22Rv1 (cell line): Measurements from ENCODE around the gene ABTB2.

Experiments
- ZFX ChIP-seq: fragments of 450-650 bp; IDR thresholded peaks from 2 replicates; pipeline ENCODE4 v1.6.1; 2017; ENCODE audit warnings: antibody characterized with exemption, borderline replicate concordance
- TF ChIP-seq, protein P1 (sequence below): fragments of 450-650 bp; IDR thresholded peaks from 2 replicates; pipeline ENCODE4 v1.5.1; 2017; ENCODE audit warnings: mild to moderate bottlenecking

DNA sequence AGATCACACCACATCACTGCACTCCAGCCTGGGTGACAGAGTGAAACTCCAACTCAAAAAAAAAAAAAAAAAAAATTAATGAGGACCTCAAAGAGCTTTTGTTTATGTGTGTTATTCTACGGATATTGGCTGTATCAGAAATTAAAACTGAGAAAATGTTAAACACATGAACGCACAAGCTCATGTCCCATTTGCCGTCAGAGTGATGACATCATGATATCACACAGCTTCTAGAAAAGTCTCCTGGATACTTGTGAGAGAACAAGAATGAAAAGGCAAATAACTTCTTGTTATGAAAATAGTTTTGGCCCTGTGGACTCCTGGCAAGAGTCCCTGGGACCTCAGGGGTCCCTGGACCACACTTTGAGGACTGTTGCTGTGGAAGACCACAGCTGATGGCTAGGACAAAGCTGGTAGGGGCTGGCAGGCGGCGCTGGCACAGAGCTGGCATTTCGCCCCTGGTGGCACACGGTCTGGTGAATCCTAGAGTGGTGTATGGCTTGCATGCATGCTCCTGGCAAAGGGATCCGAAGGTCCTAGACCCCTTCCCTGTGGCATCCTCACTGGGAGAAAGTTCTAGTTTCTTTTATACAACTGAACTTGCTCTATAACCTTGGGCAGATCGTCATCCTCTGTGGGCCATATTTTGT, 178.7 kb downstream of the ABTB2 start:
- TF ChIP-seq, protein P1, sequence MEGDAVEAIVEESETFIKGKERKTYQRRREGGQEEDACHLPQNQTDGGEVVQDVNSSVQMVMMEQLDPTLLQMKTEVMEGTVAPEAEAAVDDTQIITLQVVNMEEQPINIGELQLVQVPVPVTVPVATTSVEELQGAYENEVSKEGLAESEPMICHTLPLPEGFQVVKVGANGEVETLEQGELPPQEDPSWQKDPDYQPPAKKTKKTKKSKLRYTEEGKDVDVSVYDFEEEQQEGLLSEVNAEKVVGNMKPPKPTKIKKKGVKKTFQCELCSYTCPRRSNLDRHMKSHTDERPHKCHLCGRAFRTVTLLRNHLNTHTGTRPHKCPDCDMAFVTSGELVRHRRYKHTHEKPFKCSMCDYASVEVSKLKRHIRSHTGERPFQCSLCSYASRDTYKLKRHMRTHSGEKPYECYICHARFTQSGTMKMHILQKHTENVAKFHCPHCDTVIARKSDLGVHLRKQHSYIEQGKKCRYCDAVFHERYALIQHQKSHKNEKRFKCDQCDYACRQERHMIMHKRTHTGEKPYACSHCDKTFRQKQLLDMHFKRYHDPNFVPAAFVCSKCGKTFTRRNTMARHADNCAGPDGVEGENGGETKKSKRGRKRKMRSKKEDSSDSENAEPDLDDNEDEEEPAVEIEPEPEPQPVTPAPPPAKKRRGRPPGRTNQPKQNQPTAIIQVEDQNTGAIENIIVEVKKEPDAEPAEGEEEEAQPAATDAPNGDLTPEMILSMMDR, result no peak
- TF ChIP-seq ZFX, result no peak
